Mucosa of rectum (tissue), 2 donors: ENCODE data around the gene MED9.

Source experiments
- H3K27ac ChIP-seq, 2 donors: one replicate each; pipeline ENCODE4 v1.7.0; 2013; ENCODE audit warnings: inconsistent platforms in 2 of 2, low read depth in 2 of 2, low read length in 2 of 2
- H3K27me3 ChIP-seq, 2 donors: one replicate each; pipeline ENCODE4 v1.7.0; 2013; ENCODE audit warnings: low read length in 2 of 2; ENCODE audit not compliant: control insufficient read depth in 2 of 2, insufficient read depth in 2 of 2
- H3K36me3 ChIP-seq, 2 donors: one replicate each; pipeline ENCODE4 v1.7.0; 2013; ENCODE audit warnings: low read length in 2 of 2; ENCODE audit not compliant: control insufficient read depth in 2 of 2, insufficient read depth in 2 of 2
- H3K4me1 ChIP-seq, 2 donors: one replicate each; pipeline ENCODE4 v1.7.0; 2013; ENCODE audit warnings: low read length in 2 of 2, mild to moderate bottlenecking in 1 of 2; ENCODE audit not compliant: control insufficient read depth in 2 of 2, insufficient read depth in 2 of 2
- H3K4me3 ChIP-seq, 2 donors: one replicate each; pipeline ENCODE4 v1.7.0; 2013; ENCODE audit warnings: low read length in 2 of 2
- H3K9ac ChIP-seq, 2 donors: one replicate each; pipeline ENCODE4 v1.7.0; 2013; ENCODE audit warnings: low read length in 2 of 2, low read depth in 1 of 2, mild to moderate bottlenecking in 1 of 2
- H3K9me3 ChIP-seq, 2 donors: one replicate each; pipeline ENCODE4 v1.7.0; 2013; ENCODE audit warnings: low read length in 2 of 2; ENCODE audit not compliant: control insufficient read depth in 2 of 2
- donor health status: healthy.
- donor health status: Normal muscosa, but diverticular disease.

Gene MED9

GRCh38 chr17:17508646-17509591 lies 32.1 kb downstream of the MED9 start:
- Histone ChIP-seq H3K9me3 (no peaks in the 10 kb centered on the region), H3K4me1 (peaks cover 5 to 12% of the 10 kb centered on the region in 2 donors), H3K27me3 (no peaks in the 10 kb centered on the region), H3K9ac (no peak overlapping the region), H3K36me3 (no peaks in the 10 kb centered on the region), H3K4me3 (no peak overlapping the region), H3K27ac (no peak overlapping the region)

GRCh38 chr17:17509601-17510425 lies 33.0 kb downstream of the MED9 start:
- H3K27ac ChIP-seq: no peak overlapping the region
- peaks cover 5 to 12% of the 10 kb centered on the region in 2 donors for H3K4me1 ChIP-seq
- no peak overlapping the region for H3K9ac ChIP-seq
- no peaks in the 10 kb centered on the region for H3K9me3 ChIP-seq
- no peaks in the 10 kb centered on the region for H3K36me3 ChIP-seq
- no peak overlapping the region for H3K4me3 ChIP-seq
- no peaks in the 10 kb centered on the region for H3K27me3 ChIP-seq

GRCh38 chr17:17510456-17511292 lies 33.9 kb downstream of the MED9 start:
- peaks cover 5 to 12% of the 10 kb centered on the region in 2 donors for H3K4me1 ChIP-seq

GRCh38 chr17:17511293-17511741 lies 34.5 kb downstream of the MED9 start:
- Histone ChIP-seq H3K36me3 (no peaks in the 10 kb centered on the region), H3K27ac (no peak overlapping the region), H3K9ac (no peak overlapping the region), H3K27me3 (no peaks in the 10 kb centered on the region), H3K4me3 (no peak overlapping the region), H3K4me1 (peaks cover 5 to 8% of the 10 kb centered on the region in 2 donors), H3K9me3 (no peaks in the 10 kb centered on the region)

More at GRCh38 chr17:17510456-17511292, 33.9 kb downstream of the MED9 start:
- Histone ChIP-seq H3K9me3 (no peaks in the 10 kb centered on the region), H3K4me3 (no peak overlapping the region), H3K27ac (no peak overlapping the region), H3K9ac (no peak overlapping the region), H3K27me3 (no peaks in the 10 kb centered on the region), H3K36me3 (no peaks in the 10 kb centered on the region)

GRCh38 chr17:17511881-17512858 lies 35.4 kb downstream of the MED9 start:
- H3K36me3 ChIP-seq: no peaks in the 10 kb centered on the region
- H3K27me3 ChIP-seq: no peaks in the 10 kb centered on the region
- H3K9me3 ChIP-seq: no peaks in the 10 kb centered on the region
- H3K27ac ChIP-seq: no peak overlapping the region
- no peak overlapping the region for H3K9ac ChIP-seq
- peaks cover under 1 to 3% of the 10 kb centered on the region in 2 donors for H3K4me1 ChIP-seq
- H3K4me3 ChIP-seq: no peak overlapping the region

GRCh38 chr17:17512866-17513265 lies 36.1 kb downstream of the MED9 start:
- Histone ChIP-seq H3K27me3 (no peaks in the 10 kb centered on the region), H3K27ac (no peak overlapping the region), H3K9ac (no peak overlapping the region), H3K9me3 (no peaks in the 10 kb centered on the region), H3K4me1 (peaks cover 0 to 2% of the 10 kb centered on the region in 2 donors), H3K36me3 (no peaks in the 10 kb centered on the region), H3K4me3 (no peak overlapping the region)

- Histone ChIP-seq H3K9ac (no peak overlapping the region), H3K27me3 (no peaks in the 10 kb centered on the region), H3K36me3 (no peaks in the 10 kb centered on the region), H3K4me3 (no peak overlapping the region), H3K4me1 (peaks cover 0 to 2% of the 10 kb centered on the region in 2 donors), H3K27ac (no peak overlapping the region), H3K9me3 (no peaks in the 10 kb centered on the region)
Measured at GRCh38 chr17:17513626-17514025, 36.8 kb downstream of the MED9 start.

- Histone ChIP-seq H3K9ac (no peak overlapping the region), H3K36me3 (no peaks in the 10 kb centered on the region), H3K4me3 (no peak overlapping the region), H3K9me3 (no peaks in the 10 kb centered on the region), H3K4me1 (peaks cover 0 to 2% of the 10 kb centered on the region in 2 donors), H3K27ac (no peak overlapping the region), H3K27me3 (no peaks in the 10 kb centered on the region)
Measured at GRCh38 chr17:17514361-17514992, 37.7 kb downstream of the MED9 start.
